Measurements from ENCODE around the gene ZNF273. TPM values are rescaled to one million over a fixed set of nuclear protein-coding genes. Genes with fewer than 3 reads are reported as not detected.

ZNF273 gene
- polyA plus RNA-seq, 1 donor from 2014 or later, result 21.7 TPM

GRCh38 chr7:64874114-64874513 lies 29.0 kb upstream of the ZNF273 start:
- H3F3A ChIP-seq (ENCODE audit: insufficient read depth, low read length, poor library complexity, severe bottlenecking), result no peaks in the 10 kb centered on the region
- peaks cover 20% of the 10 kb centered on the region for H3K9me3 ChIP-seq (ENCODE audit: low read length)
- H3K27ac ChIP-seq (ENCODE audit: low read length), result no peak overlapping the region
- TF ChIP-seq, protein P1, sequence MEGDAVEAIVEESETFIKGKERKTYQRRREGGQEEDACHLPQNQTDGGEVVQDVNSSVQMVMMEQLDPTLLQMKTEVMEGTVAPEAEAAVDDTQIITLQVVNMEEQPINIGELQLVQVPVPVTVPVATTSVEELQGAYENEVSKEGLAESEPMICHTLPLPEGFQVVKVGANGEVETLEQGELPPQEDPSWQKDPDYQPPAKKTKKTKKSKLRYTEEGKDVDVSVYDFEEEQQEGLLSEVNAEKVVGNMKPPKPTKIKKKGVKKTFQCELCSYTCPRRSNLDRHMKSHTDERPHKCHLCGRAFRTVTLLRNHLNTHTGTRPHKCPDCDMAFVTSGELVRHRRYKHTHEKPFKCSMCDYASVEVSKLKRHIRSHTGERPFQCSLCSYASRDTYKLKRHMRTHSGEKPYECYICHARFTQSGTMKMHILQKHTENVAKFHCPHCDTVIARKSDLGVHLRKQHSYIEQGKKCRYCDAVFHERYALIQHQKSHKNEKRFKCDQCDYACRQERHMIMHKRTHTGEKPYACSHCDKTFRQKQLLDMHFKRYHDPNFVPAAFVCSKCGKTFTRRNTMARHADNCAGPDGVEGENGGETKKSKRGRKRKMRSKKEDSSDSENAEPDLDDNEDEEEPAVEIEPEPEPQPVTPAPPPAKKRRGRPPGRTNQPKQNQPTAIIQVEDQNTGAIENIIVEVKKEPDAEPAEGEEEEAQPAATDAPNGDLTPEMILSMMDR (IDR thresholded peaks at IDR 0.05; ENCODE audit: poor library complexity, severe bottlenecking), result no peak
- TF ChIP-seq TAF1 (IDR thresholded peaks at IDR 0.05; ENCODE audit: low read depth) (no peak), EZH2 (IDR thresholded peaks at IDR 0.05; ENCODE audit: borderline replicate concordance, insufficient read depth, low read length, poor library complexity, severe bottlenecking) (no peak), REST (IDR thresholded peaks at IDR 0.05; ENCODE audit: borderline replicate concordance) (no peak), MXI1 (conservative IDR thresholded peaks at IDR 0.05; ENCODE audit: poor library complexity, severe bottlenecking) (no peak), EP300 (conservative IDR thresholded peaks at IDR 0.05; ENCODE audit: poor library complexity, severe bottlenecking) (no peak), POLR2AphosphoS5 (IDR thresholded peaks at IDR 0.05) (no peak), RAD21 (conservative IDR thresholded peaks at IDR 0.05) (no peak), SMC3 (conservative IDR thresholded peaks at IDR 0.05; ENCODE audit: poor library complexity) (no peak)
- H3K27me3 ChIP-seq (ENCODE audit: insufficient read depth, low read depth, low read length), result no peaks in the 10 kb centered on the region
- no peak overlapping the region for H3K9ac ChIP-seq (ENCODE audit: low read length)
- no peak overlapping the region for H2AFZ ChIP-seq (ENCODE audit: low read depth, low read length)
- H3K9me2 ChIP-seq (ENCODE audit: insufficient read depth, low read length), result no peaks in the 10 kb centered on the region
- no peaks in the 10 kb centered on the region for H3K36me3 ChIP-seq (ENCODE audit: insufficient read depth, low read length)
- no peaks in the 10 kb centered on the region for H4K20me1 ChIP-seq (ENCODE audit: insufficient read depth)
- H3K4me3 ChIP-seq (ENCODE audit: low read length), result no peak overlapping the region
- H3K79me2 ChIP-seq (replicated peaks; ENCODE audit: insufficient read depth, low read length), result no peaks in the 10 kb centered on the region
- no peak overlapping the region for H3K4me2 ChIP-seq (ENCODE audit: low read length)

- Histone ChIP-seq H3K27me3 (ENCODE audit: insufficient read depth, low read depth, low read length) (no peaks in the 10 kb centered on the region), H3K4me2 (ENCODE audit: low read length) (no peak overlapping the region), H3K9me3 (ENCODE audit: low read length) (peaks cover 15% of the 10 kb centered on the region), H3K36me3 (ENCODE audit: insufficient read depth, low read length) (no peaks in the 10 kb centered on the region), H3K79me2 (replicated peaks; ENCODE audit: insufficient read depth, low read length) (no peaks in the 10 kb centered on the region), H3F3A (ENCODE audit: insufficient read depth, low read length, poor library complexity, severe bottlenecking) (no peaks in the 10 kb centered on the region), H3K9me2 (ENCODE audit: insufficient read depth, low read length) (no peaks in the 10 kb centered on the region), H3K27ac (ENCODE audit: low read length) (no peak overlapping the region), H3K9ac (ENCODE audit: low read length) (no peak overlapping the region), H3K4me3 (ENCODE audit: low read length) (no peak overlapping the region), H2AFZ (ENCODE audit: low read depth, low read length) (no peak overlapping the region), H4K20me1 (ENCODE audit: insufficient read depth) (no peaks in the 10 kb centered on the region)
- no peak for TF ChIP-seq RAD21 (conservative IDR thresholded peaks at IDR 0.05)
- TF ChIP-seq TAF1 (IDR thresholded peaks at IDR 0.05; ENCODE audit: low read depth), result no peak
- TF ChIP-seq EP300 (conservative IDR thresholded peaks at IDR 0.05; ENCODE audit: poor library complexity, severe bottlenecking), result no peak
- TF ChIP-seq REST (IDR thresholded peaks at IDR 0.05; ENCODE audit: borderline replicate concordance), result no peak
- no peak for TF ChIP-seq SMC3 (conservative IDR thresholded peaks at IDR 0.05; ENCODE audit: poor library complexity)
Measured at GRCh38 chr7:64874562-64875250, 28.4 kb upstream of the ZNF273 start.
